Cardiac fibroblast (primary cell): ENCODE measurements around the gene TARS3.
A peak's percentile ranks its signal among the peaks of the same experiment; 100 is the strongest.

ENCODE experiments used
- DNase-seq, 2 donors: peaks; one replicate each; pipeline versions ENCODE4 v3.0.0 to v3.0.0-alpha.2; 2010; ENCODE audit warnings: low read depth in 2 of 2
- H3K4me3 ChIP-seq, 2 donors: replicated peaks in 1 of 2; 1 replicate in 1 of 2; 2 replicates in 1 of 2; pipeline ENCODE4 v1.5.1; 2011; ENCODE audit warnings: low read depth in 2 of 2, low read length in 2 of 2, mild to moderate bottlenecking in 2 of 2, moderate library complexity in 1 of 2
- TF ChIP-seq, protein P1 (sequence below): IDR thresholded peaks from one replicate; pipeline ENCODE4 v1.5.1; 2011; ENCODE audit warnings: low read depth, mild to moderate bottlenecking, low read length, inconsistent platforms

The TARS3 gene

GRCh38 chr15:101613130-101614000 is 110.9 kb downstream of the TARS3 start:
- TF ChIP-seq, protein P1, sequence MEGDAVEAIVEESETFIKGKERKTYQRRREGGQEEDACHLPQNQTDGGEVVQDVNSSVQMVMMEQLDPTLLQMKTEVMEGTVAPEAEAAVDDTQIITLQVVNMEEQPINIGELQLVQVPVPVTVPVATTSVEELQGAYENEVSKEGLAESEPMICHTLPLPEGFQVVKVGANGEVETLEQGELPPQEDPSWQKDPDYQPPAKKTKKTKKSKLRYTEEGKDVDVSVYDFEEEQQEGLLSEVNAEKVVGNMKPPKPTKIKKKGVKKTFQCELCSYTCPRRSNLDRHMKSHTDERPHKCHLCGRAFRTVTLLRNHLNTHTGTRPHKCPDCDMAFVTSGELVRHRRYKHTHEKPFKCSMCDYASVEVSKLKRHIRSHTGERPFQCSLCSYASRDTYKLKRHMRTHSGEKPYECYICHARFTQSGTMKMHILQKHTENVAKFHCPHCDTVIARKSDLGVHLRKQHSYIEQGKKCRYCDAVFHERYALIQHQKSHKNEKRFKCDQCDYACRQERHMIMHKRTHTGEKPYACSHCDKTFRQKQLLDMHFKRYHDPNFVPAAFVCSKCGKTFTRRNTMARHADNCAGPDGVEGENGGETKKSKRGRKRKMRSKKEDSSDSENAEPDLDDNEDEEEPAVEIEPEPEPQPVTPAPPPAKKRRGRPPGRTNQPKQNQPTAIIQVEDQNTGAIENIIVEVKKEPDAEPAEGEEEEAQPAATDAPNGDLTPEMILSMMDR, result no peak
- no peak overlapping the region for H3K4me3 ChIP-seq
- DNase-seq, result peak; percentile 48 to 51

DNA sequence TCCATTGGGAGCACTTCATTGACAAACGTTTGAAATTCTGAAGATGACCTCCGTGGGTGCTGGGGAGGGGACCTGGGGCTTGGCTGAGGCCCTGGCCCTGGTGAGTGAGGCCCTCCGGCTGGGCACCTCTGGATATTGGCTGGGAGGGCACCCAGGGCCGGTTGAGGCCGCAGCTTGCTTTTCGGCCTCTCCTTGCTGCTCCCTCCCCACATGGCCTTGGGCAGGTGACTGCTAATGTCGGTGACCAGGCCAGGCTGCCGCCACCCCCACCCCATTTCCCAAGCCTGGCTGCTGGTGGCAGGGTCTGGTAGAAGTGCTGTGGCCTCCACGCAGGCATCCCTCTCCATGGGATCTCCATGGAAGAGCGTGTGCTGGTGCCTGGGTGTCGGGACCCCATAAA is 111.6 kb downstream of the TARS3 start:
- TF ChIP-seq, protein P1, result no peak
- H3K4me3 ChIP-seq, result no peak overlapping the region
- no peak for DNase-seq

GRCh38 chr15:101611580-101612299 is 112.5 kb downstream of the TARS3 start:
- DNase-seq, result no peak
- no peak overlapping the region for H3K4me3 ChIP-seq
- TF ChIP-seq, protein P1, result no peak

DNA sequence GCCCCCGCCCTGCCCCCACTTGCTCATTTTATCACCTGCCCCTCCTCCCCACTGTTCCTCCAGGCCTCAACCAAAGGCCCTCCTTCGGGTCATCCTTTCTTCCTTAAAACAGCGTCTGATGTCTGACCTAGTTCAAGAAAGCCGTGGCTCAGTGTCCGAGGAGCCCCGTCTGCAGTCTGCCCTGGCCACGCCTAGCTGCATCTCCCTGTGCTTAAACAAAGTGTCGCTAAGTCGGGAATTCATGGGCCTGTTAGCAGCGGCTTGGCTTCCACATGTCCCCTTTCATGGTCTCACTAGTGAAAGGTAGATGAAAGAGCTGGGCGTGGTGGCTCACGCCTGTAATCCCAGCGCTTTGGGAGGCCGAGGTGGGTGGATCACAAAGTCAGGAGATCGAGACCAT is 113.3 kb downstream of the TARS3 start:
- H3K4me3 ChIP-seq, result no peak overlapping the region
- DNase-seq, result no peak
- TF ChIP-seq, protein P1, result no peak

GRCh38 chr15:101610611-101611000 is 113.7 kb downstream of the TARS3 start:
- H3K4me3 ChIP-seq, result no peak overlapping the region
- DNase-seq, result no peak
- TF ChIP-seq, protein P1, result no peak

- TF ChIP-seq, protein P1, result no peak
- DNase-seq, result no peak
- no peak overlapping the region for H3K4me3 ChIP-seq
Observed at GRCh38 chr15:101609742-101610610, 114.3 kb downstream of the TARS3 start.
